Thoracic aorta (tissue), 2 donors: ENCODE results near the gene HORMAD1. TPM values are rescaled to one million over a fixed set of nuclear protein-coding genes. Genes with fewer than 3 reads are reported as not detected.
"Not testable (repeated sequence)": the region's sequence is repeated elsewhere in the genome, so short reads cannot be mapped to it uniquely, and the experiment has no call there.

Experiments
- ATAC-seq: fragments of 150-250 bp; one replicate; pipeline ENCODE4 v1.8.0; 2017; ENCODE audit warnings: low read depth; ENCODE audit not compliant: insufficient number of reproducible peaks, low FRiP score
- DNase-seq: peaks from one replicate; pipeline ENCODE4 v3.0.0-alpha.2; 2020; ENCODE audit warnings: low spot score
- H3K27ac ChIP-seq, 2 donors: fragments of 200-600 bp; sonication (generic); 1 replicate in 1 of 2; 2 replicates in 1 of 2; pipeline ENCODE4 v1.5.1; 2016; ENCODE audit warnings: mild to moderate bottlenecking in 2 of 2, moderate library complexity in 2 of 2
- H3K27me3 ChIP-seq: fragments of 200-600 bp; sonication (generic); replicated peaks from 2 replicates; pipeline ENCODE4 v1.6.0; 2016; ENCODE audit warnings: mild to moderate bottlenecking; ENCODE audit not compliant: insufficient read depth
- H3K36me3 ChIP-seq: fragments of 200-600 bp; sonication (generic); one replicate; pipeline ENCODE4 v1.5.1; 2016
- H3K4me1 ChIP-seq, 2 donors: fragments of 200-600 bp; sonication (generic); 1 replicate in 1 of 2; 2 replicates in 1 of 2; pipeline versions ENCODE4 v1.5.1 to v1.6.0; 2016; ENCODE audit warnings: low read depth in 2 of 2, mild to moderate bottlenecking in 1 of 2; ENCODE audit not compliant: control insufficient read depth in 1 of 2
- H3K4me3 ChIP-seq: fragments of 200-600 bp; sonication (generic); 2 replicates; pipeline ENCODE4 v1.5.1; 2016; ENCODE audit warnings: mild to moderate bottlenecking
- H3K9me3 ChIP-seq: fragments of 200-600 bp; sonication (generic); 2 replicates; pipeline ENCODE4 v1.5.1; 2016
- CTCF ChIP-seq: fragments of 200-600 bp; sonication (generic); IDR thresholded peaks from one replicate; pipeline ENCODE4 v1.5.1; 2019; ENCODE audit warnings: antibody characterized with exemption
- total RNA-seq, 2 donors: library from RNA; depleted of rRNA; stranded (reverse); fragments of >200 nt; gene quantifications; one replicate each; pipeline versions ENCODE4 v1.1.0 to v1.2.3, GENCODE V29; 2016

HORMAD1 gene
- total RNA-seq, 2 donors from 2014 or later, result not detected

DNA sequence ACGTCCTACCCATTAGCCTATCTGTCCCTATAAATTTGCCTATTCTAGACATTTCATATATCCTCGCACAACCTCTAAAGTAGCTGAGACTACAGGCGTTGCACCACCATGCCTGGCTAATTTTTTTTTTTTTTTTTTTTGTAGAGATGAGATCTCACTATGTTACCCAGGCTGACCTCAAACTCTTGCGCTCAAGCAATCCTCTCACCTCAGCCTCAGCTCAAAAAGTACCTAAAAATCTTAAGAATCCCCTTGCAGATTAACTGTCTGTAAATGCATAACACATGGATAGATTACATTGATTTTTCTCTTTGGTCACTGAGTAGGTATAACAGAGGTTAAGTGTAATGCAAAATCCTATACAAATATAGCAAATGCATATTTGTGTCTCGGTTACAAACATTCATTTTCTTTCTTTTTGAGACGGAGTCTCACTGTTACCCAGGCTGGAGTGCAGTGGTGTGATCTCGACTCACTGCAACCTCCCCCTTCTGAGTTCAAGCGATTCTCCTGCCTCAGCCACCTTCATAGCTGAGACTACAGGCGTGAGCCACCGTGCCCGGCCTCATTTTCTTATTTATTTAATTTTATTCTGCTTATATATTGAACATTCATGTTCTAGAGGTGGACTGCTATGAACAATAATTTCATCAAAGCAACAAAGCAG lies 2.3 kb downstream of the HORMAD1 start:
- ATAC-seq (no peak), DNase-seq (no peak)
- H3K9me3 ChIP-seq, result no peaks in the 10 kb centered on the region

DNA sequence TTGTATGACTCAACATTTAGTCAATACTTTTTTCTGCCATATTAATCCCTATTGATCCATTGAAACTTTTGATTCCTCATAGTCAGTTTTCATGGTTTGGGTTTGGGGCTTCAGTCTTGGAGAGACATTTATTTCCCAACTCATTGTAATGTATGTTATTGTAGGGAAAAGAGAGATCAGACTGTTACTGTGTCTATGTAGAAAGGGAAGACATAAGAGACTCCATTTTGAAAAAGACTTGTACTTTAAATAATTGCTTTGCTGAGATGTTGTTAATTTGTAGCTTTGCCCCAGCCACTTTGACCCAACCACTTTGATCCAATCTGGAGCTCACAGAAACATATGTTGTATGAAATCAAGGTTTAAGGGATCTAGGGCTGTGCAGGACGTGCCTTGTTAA lies 11.7 kb downstream of the HORMAD1 start:
- not testable (repeated sequence) for H3K27ac ChIP-seq, H3K36me3 ChIP-seq, H3K27me3 ChIP-seq, H3K9me3 ChIP-seq, ATAC-seq, H3K4me1 ChIP-seq, H3K4me3 ChIP-seq, DNase-seq

More for the DNA sequence above, 2.3 kb downstream of the HORMAD1 start:
- no peaks in the 10 kb centered on the region for H3K27me3 ChIP-seq
- H3K4me3 ChIP-seq, result no peak overlapping the region
- no peaks in the 10 kb centered on the region for H3K36me3 ChIP-seq
- no peak for TF ChIP-seq CTCF
- H3K4me1 ChIP-seq, result no peaks in the 10 kb centered on the region
- H3K27ac ChIP-seq, result no peak overlapping the region

GRCh38 chr1:150708595-150708994 lies 12.1 kb downstream of the HORMAD1 start:
- Histone ChIP-seq H3K4me1 (no peaks in the 10 kb centered on the region), H3K9me3 (no peaks in the 10 kb centered on the region), H3K36me3 (no peaks in the 10 kb centered on the region), H3K27ac (no peak overlapping the region), H3K27me3 (no peaks in the 10 kb centered on the region), H3K4me3 (no peak overlapping the region)
- no peak for TF ChIP-seq CTCF
- no peak for ATAC-seq
- no peak for DNase-seq

GRCh38 chr1:150706091-150706490 lies 14.6 kb downstream of the HORMAD1 start:
- Histone ChIP-seq H3K36me3 (no peaks in the 10 kb centered on the region), H3K27ac (no peak overlapping the region), H3K27me3 (no peaks in the 10 kb centered on the region), H3K4me3 (no peak overlapping the region), H3K4me1 (no peaks in the 10 kb centered on the region), H3K9me3 (no peaks in the 10 kb centered on the region)
- TF ChIP-seq CTCF, result no peak
- ATAC-seq (no peak), DNase-seq (no peak)

DNA sequence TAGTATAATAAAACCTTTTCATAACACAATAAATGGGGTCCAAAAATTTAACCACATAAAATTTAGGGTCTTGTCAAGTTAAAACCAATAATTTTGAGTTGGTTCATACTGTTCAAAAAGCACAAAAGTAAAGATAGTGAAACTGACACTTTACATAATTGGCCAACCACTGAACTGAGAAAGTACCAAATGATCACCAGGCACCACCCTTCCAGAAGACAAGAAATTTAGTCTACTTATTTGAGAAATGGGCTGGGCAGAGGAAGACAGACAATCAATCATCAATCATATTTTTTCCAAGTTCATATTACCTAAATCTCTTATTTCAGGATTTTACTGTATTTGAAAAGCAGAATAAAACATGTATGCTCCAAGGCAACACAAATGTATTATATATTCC lies 17.3 kb downstream of the HORMAD1 start:
- Histone ChIP-seq H3K4me1 (no peaks in the 10 kb centered on the region), H3K9me3 (no peaks in the 10 kb centered on the region), H3K36me3 (no peaks in the 10 kb centered on the region), H3K27ac (no peak overlapping the region), H3K27me3 (no peaks in the 10 kb centered on the region), H3K4me3 (no peak overlapping the region)
- ATAC-seq (no peak), DNase-seq (no peak)
- TF ChIP-seq CTCF, result no peak
